Effector CD4-positive, alpha-beta T cell (primary cell): ENCODE data around the gene ZSWIM6.
"Not testable (repeated sequence)": the region's sequence is repeated elsewhere in the genome, so short reads cannot be mapped to it uniquely, and the experiment has no call there.

Experiments
- DNase-seq: peaks from one replicate; pipeline ENCODE4 v3.0.0-alpha.2; 2020

ZSWIM6 gene

GRCh38 chr5:61366497-61367240, 34.6 kb downstream of the ZSWIM6 start:
- DNase-seq: no peak

GRCh38 chr5:61370506-61370905, 38.4 kb downstream of the ZSWIM6 start:
- DNase-seq: no peak

DNA sequence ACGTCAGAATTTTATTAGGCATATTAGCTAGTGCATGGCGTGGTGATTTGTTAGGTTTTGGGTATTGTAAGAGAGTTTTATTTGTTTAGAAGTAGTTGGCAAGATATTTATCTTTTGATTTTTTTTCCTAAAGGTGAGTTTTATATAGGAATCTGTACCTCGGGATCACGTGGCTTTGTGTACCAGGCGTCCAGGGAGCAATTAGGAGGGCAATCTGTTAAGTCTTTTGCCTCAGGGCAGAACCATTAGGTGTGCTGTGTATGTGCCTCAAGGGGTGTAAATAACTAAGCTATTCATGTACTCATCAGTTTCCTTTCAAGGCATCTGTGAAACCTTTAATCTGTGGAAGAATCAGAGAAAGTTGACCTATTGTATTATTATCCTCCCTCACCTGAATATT, 39.4 kb downstream of the ZSWIM6 start:
- no peak for DNase-seq

GRCh38 chr5:61379677-61380076, 47.6 kb downstream of the ZSWIM6 start:
- DNase-seq: no peak

GRCh38 chr5:61381968-61382367, 49.9 kb downstream of the ZSWIM6 start:
- no peak for DNase-seq

DNA sequence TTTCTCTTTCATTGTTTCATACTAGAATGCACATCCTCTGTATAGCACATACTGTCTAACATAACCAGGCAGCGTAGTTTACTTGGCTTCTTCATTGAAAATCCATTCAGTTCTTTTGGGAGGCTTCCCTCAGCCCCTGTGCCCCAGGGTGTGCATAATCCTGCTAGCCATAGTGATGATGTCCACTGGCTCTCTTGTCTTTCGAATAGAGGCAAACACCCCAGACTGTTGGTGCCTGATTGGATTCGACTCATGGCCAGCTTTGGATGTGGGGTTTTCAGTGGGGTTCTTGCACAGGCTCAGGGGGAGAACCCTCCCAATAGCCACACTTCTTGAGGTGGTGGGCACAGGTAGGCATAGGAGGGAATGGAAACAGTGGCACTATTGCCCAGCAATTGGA, 53.6 kb downstream of the ZSWIM6 start:
- DNase-seq: no peak

GRCh38 chr5:61386045-61386800, 54.2 kb downstream of the ZSWIM6 start:
- DNase-seq: no peak

DNA sequence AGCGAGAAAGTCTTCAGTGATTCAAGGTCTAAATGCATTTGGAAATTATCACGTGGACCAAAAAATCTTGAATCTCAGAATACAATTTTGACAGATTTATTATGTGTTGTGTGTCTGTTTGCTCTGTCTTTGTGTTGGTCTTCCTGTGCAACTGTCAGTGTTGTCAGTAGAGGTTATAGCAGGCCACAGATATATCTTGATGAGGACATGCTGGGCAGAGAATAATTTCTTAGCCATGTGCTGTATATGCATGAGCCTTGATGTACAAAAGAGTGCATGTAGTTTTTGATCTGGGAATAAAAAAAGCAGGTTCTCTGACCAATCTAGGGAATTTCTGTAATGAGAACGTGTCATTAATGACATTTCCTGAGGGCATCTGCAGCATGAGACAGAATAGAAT, 57.6 kb downstream of the ZSWIM6 start:
- no peak for DNase-seq

DNA sequence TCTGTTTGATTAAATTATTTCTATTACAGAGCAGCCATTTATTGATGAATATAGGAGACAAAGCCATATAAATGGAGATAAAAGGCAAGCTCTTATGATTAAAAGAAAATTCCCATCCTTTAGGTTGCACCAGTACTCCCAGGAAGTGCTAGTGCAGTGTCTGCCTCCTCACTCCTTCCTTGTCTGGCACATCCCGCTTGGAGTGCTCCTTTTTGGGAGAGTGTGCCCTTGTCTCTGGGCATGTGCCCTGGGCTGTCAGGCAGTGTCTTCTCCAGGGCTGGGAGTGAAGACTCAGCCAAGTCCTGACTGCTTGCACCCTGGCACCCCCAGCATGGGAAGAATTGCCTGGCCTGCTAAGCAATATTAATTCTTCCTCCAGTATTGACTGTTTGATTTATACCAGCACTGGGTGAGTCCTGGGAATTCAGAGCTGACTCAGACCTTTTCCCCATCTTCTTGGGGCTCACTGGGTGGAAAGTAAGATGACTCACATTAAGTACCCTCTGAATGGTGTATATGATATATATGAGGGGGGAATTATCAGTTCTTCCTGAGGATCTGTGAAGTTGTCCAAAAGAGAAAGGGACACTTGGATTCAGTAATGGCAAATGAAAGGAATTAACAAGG, 62.1 kb downstream of the ZSWIM6 start:
- DNase-seq: no peak

GRCh38 chr5:61394793-61395192, 62.7 kb downstream of the ZSWIM6 start:
- DNase-seq: no peak

DNA sequence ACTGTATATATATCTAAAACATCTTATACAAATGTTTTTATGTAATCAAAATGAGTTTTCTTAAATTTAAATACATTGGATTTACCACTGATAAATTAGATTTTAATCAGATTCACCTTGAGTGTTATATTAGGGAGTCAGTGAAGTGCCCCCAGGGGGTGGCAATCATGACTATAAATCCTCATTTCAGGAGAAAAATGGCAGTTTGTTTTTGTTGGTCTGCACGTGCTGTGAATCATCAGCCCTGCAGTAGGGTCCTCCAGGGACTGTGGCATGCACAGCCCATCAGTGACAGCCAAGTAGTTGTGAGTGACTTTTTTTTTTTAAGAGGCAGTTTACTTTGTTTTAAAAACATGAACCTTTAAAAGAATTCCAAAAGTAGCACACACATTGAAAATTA, 65.2 kb downstream of the ZSWIM6 start:
- DNase-seq: no peak

DNA sequence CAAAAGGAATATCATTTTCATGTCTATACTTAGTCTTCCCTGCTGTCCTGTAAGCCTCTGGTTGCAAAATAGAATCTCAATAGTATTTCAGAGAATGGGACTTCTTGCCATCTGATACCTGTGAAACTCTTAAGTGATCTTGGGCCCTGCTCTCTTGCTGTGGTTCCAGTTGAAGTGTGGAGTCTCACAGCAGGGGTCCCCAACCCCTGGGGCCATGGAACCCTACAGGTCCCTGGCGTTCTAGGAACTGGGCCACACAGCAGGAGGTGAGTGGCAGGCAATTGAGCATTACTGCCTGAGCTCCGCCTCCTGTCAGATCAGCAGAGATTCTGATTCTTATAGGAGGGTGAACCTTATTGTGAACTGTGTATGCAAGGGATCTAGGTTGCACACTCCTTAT, 65.9 kb downstream of the ZSWIM6 start:
- DNase-seq: no peak

DNA sequence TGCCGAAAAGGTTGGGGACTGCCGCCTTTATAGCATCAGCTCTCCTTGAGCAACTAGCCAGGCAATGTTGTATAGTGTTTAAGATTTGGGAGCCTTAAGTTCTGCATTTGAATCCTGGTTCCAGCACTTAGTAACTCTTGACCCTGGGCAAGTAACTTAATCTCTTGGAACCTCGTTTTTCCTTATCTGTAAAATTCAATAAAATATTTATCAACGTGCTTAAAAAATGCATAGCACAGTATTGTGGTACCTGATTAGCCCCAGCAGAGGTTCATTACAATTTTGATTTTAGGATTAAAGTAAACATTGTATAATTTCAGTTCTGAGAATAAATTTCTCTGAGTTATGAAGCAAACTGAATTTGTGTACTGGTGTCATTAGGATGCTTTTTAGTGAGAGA, 66.4 kb downstream of the ZSWIM6 start:
- DNase-seq: no peak

DNA sequence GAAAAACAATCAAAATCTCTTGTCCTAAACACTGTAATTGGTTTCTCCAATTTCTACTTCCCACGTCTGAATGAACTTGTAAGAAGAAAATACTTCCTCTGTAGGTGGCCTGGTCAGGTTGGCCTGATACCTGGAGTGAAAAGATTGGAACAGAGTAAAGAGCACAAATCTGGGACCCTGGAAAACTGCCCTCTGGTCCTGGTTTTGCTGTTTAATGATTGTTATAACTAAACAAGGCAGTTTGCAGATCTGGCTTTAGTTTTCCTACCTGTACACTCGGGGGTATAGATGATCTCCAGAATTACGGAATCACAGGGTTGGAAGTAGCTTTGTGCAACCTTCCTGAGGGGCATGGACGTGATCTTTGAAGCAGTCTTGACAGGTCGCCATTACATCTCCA, 67.6 kb downstream of the ZSWIM6 start:
- DNase-seq: no peak

GRCh38 chr5:61401726-61402125, 69.7 kb downstream of the ZSWIM6 start:
- DNase-seq: no peak

DNA sequence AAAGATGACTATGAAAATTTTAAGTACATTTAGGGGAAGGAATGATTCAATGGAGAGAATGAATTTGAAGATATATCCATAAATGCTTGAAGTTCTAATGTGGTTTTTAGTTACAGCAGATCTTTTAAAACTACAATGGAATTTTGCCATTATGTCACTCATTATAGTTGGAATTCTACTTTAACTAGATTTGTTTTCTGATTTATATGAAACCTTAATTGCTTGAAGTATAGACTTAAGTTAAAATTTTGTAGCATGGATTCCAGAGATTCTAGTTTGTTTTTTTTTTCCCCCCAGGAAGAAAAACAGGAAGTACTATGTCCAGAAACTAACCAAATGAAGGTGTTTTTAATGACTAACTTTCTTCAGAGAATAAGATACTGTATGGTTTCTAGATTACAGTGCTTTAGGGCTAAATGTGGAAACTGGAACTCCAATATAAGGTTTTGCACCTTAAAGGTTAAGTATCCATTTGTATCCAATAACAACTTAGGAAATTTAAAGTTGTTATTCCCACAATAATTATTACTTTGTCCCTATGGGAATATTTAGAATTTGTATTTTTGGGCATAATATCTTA, 70.3 kb downstream of the ZSWIM6 start:
- DNase-seq: no peak

DNA sequence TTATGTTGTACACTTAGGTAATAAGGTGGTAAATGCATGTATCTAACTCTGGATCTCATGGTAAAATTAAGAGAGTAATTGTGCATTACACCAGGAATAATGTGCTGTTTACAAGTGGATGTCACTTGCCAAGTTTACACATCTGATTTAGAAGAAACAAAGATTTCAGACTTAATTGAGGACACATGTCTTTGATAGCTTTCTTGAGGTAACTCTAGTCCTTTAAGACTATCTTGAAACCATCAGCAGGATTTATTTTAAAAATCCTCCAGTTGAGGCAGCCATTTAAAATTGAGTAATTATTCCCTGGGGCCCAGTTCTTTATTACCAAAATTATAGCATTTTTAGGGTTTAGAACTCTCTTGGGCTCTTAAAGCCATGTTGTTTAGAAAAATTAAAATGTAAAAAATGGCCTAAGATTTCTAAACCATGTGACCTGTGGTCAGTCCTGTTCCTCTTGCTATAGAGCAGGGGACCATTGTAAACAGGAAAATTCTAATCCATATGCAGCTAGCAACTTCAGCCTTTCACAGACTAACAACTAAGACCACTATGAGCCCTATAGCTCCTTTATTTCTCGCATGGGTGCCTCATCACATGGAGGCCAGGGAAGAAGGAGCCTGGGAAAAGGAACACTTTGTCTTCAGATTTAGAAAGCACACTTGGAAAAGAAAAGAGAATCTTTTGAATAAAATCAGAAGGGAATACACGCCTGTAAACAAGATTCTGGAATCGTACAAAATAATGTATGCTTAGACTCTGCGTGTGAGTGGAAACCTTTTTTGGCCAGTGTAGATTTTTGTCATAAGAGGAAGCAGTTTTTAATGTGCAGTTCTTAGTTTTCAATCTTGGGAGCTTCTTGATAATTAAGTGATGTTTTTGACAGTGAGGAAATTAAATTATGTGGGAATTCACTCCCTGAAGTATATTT, 71.2 kb downstream of the ZSWIM6 start:
- DNase-seq: no peak

DNA sequence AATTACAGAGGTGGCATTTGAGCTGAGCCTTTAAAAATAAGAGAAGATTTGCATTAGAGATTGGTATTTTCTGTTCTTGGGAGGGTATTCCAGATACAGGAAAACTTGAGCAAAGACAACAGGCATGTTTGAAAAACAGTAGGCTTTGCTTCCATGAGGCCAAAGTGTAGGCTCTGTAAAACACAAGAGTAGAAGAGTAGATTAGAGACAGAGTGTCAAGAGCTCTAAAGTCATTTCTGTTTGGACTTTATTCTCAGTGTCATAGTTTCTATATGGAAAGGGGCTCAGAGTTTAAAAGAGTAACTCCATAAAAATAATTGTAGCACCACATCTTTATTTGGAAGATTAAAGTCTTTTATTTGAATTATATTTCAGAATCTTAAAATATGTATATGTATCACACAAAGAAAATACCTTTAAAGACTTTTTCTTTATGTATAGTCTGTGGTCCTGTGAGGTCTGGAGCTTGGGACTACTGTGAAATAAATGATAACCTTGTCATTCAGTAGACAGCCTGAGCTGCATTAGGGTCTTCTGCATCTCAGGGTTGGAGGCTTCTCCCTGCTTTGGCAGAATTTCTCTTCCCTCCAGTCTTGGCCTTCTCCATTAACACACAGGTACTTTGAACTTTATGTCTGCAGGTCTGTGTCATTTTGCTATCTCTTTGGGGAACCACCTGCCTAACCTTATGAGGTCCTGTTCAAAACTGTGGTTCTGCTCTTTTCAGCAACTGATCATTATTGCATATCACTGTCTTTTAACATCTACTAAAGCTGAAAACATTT, 73.6 kb downstream of the ZSWIM6 start:
- DNase-seq: no peak

DNA sequence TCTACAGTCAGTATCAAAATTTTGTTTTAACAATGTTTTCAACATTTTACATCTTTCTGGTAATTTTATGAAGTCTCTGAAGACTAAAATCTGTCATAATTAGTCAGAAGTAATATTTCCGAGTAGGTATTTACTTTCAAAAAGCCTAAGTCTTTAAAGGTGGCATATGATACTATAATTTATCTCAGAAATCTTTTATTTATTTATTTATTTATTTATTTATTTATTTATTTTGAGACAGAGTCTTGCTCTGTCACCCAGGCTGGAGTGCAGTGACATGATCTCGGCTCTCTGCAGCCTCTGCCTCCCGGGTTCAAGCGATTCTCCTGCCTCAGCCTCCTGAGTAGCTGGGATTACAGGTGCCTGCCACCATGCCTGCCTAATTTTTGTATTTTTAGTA, 74.4 kb downstream of the ZSWIM6 start:
- not testable (repeated sequence) for DNase-seq

DNA sequence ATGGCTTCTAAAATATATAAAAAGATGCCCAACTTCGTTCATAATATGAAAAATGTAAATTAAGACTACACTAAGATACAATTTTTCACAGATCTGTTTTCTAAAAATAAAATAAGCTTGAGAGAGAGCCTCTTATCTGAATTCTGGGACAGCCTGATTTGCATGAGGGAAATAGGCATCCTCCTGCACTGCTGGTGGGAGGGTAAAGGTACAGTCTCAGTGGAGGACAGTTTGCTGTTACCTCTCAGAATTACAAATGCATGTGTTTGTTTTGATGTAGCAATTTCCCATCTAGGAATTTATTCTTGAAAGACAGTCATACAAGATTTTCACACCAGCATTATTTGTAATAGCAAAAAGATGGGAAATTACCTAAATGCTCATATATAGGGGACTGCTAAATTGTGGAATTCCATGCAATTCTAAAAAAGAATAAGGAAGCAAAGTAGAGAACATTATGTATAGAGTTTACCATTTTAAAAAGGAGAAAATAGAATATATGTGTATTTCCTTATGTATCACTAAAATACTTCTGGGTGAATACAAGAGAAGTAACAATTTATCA, 75.7 kb downstream of the ZSWIM6 start:
- DNase-seq: no peak

- peak; percentile 98 for DNase-seq
Measured at GRCh38 chr5:61408476-61409168, 76.6 kb downstream of the ZSWIM6 start.
